Osteocyte (in vitro differentiated cells): ENCODE results near the gene SLC6A4. TPM values are rescaled to one million over a fixed set of nuclear protein-coding genes. Genes with fewer than 3 reads are reported as not detected.

Source experiments
- DNase-seq: peaks from one replicate; pipeline ENCODE4 v3.0.0; 2021; ENCODE audit warnings: mixed read lengths; ENCODE audit not compliant: unreplicated experiment; ENCODE audit errors: extremely low spot score
- H3K27ac Mint-ChIP-seq: one replicate; pipeline ENCODE4 v1.8.0; 2021; ENCODE audit warnings: mild to moderate bottlenecking, mixed read lengths; ENCODE audit not compliant: unreplicated experiment
- H3K27me3 Mint-ChIP-seq: one replicate; pipeline ENCODE4 v1.8.0; 2021; ENCODE audit warnings: mixed read lengths; ENCODE audit not compliant: unreplicated experiment
- H3K36me3 Mint-ChIP-seq: one replicate; pipeline ENCODE4 v1.8.0; 2021; ENCODE audit warnings: mixed read lengths; ENCODE audit not compliant: unreplicated experiment
- H3K4me1 Mint-ChIP-seq: one replicate; pipeline ENCODE4 v1.8.0; 2021; ENCODE audit warnings: mixed read lengths; ENCODE audit not compliant: unreplicated experiment
- H3K4me3 Mint-ChIP-seq: one replicate; pipeline ENCODE4 v1.8.0; 2021; ENCODE audit warnings: mild to moderate bottlenecking, moderate library complexity, mixed read lengths; ENCODE audit not compliant: unreplicated experiment
- H3K9me3 Mint-ChIP-seq: one replicate; pipeline ENCODE4 v1.8.0; 2021; ENCODE audit warnings: mixed read lengths; ENCODE audit not compliant: unreplicated experiment
- CTCF ChIP-seq: fragments of 200-600 bp; sonication (generic); IDR thresholded peaks from 2 replicates; pipeline ENCODE4 v1.5.0; 2021; ENCODE audit warnings: antibody characterized with exemption, mild to moderate bottlenecking, moderate library complexity
- total RNA-seq: library from RNA; stranded (reverse); gene quantifications from 2 replicates; pipeline ENCODE4 v1.2.1, GENCODE V29; 2021

Gene SLC6A4
- total RNA-seq, 1 donor from 2014 or later: 0.16 TPM

DNA sequence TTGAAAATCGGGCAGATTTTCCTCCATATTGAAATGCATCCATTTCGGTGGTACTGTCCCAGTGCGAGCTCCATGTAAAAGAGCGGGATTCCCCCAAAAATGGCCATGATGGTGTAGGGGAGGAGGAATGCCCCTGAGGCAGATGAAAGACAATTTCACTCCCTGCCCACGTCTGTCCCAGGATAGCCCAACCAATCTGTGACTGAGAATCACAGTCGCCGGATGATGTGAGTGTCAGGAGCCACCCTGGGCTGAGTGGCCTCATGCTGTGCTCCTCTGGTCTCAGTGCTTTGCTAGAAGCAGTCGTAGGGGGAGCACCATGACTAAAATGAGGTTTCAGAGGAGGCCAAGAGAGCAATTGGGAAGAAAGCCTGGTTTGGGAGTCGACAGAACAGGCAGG lies 16.7 kb downstream of the SLC6A4 start:
- Mint-ChIP-seq H3K4me1 (no peaks in the 10 kb centered on the region), H3K27ac (no peak overlapping the region), H3K36me3 (no peaks in the 10 kb centered on the region), H3K27me3 (peaks cover 11% of the 10 kb centered on the region), H3K4me3 (no peak overlapping the region), H3K9me3 (no peaks in the 10 kb centered on the region)
- no peak for TF ChIP-seq CTCF
- DNase-seq: no peak

GRCh38 chr17:30217746-30218245 lies 17.7 kb downstream of the SLC6A4 start:
- no peak for DNase-seq
- no peak overlapping the region for H3K4me3 Mint-ChIP-seq
- no peaks in the 10 kb centered on the region for H3K36me3 Mint-ChIP-seq
- H3K27ac Mint-ChIP-seq: no peak overlapping the region
- peaks cover 11% of the 10 kb centered on the region for H3K27me3 Mint-ChIP-seq
- no peak for TF ChIP-seq CTCF
- H3K9me3 Mint-ChIP-seq: no peaks in the 10 kb centered on the region
- H3K4me1 Mint-ChIP-seq: no peaks in the 10 kb centered on the region

GRCh38 chr17:30217054-30217453 lies 18.4 kb downstream of the SLC6A4 start:
- H3K4me1 Mint-ChIP-seq: no peaks in the 10 kb centered on the region
- H3K27ac Mint-ChIP-seq: no peak overlapping the region
- H3K36me3 Mint-ChIP-seq: no peaks in the 10 kb centered on the region
- DNase-seq: no peak
- no peaks in the 10 kb centered on the region for H3K9me3 Mint-ChIP-seq
- TF ChIP-seq CTCF: no peak
- peaks cover 10% of the 10 kb centered on the region for H3K27me3 Mint-ChIP-seq
- H3K4me3 Mint-ChIP-seq: no peak overlapping the region

DNA sequence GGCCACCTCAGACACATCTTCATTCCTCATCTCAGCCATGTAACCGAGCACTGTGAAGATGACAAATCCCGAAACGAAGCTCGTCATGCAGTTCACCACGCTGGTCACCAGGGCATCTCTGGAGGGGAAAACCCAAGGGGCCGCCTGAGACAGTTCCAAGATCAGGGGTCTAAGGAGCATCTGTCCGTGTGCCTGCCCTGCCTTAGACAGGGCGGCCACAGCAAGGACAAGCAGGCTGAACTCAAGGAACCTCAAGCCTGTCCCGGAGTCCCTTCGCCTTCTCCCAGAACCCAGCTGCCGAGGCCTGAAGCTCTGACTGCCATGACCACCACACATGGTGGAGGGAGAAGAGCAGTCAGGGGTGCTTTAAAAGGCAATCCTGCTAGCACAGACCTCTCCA lies 22.7 kb downstream of the SLC6A4 start:
- Mint-ChIP-seq H3K9me3 (no peaks in the 10 kb centered on the region), H3K27me3 (peaks cover 7% of the 10 kb centered on the region), H3K4me1 (no peaks in the 10 kb centered on the region), H3K4me3 (no peak overlapping the region), H3K27ac (no peak overlapping the region), H3K36me3 (no peaks in the 10 kb centered on the region)
- TF ChIP-seq CTCF: no peak
- DNase-seq: no peak

- Mint-ChIP-seq H3K36me3 (no peaks in the 10 kb centered on the region), H3K27ac (no peak overlapping the region), H3K4me1 (no peaks in the 10 kb centered on the region), H3K27me3 (peaks cover 9% of the 10 kb centered on the region), H3K4me3 (no peak overlapping the region), H3K9me3 (no peaks in the 10 kb centered on the region)
- no peak for TF ChIP-seq CTCF
- no peak for DNase-seq
Observed at GRCh38 chr17:30211371-30211770, 24.1 kb downstream of the SLC6A4 start.
